Fibroblast of lung (primary cell): Measurements from ENCODE around the gene VWF.

Source experiments
- EZH2 ChIP-seq: IDR thresholded peaks from 2 replicates; pipeline ENCODE4 v1.5.1; 2012; ENCODE audit warnings: low read length, control low read depth, mild to moderate bottlenecking; ENCODE audit errors: missing control alignments
- TF ChIP-seq, protein P1 (sequence below), 2 donors: IDR thresholded peaks in 1 of 2; conservative IDR thresholded peaks in 1 of 2; 1 replicate in 1 of 2; 2 replicates in 1 of 2; pipeline ENCODE4 v1.5.1; 2011 to 2012; ENCODE audit warnings: low read length in 2 of 2, control low read depth in 1 of 2, inconsistent platforms in 1 of 2, low read depth in 1 of 2, mild to moderate bottlenecking in 1 of 2

DNA sequence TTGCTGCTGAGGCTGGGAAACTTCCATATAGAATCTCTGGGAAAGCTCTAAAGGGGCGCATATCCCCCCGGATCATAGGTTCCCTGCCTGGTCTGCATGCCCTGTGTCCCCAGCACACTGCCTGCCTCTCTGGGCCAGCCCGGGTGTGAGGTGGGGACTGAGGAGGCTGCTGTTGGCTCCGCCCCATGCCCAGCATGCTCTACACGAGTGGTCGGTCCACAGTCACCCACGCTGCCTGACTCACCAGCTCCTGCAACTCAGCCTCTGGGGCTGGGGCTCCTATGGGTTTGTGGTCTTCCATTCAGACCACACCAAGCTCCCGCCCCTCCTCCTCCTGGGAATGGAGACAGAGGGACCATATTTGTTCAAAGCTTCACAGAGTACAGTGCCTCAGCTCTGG is 90.9 kb downstream of the VWF start:
- TF ChIP-seq, protein P1, sequence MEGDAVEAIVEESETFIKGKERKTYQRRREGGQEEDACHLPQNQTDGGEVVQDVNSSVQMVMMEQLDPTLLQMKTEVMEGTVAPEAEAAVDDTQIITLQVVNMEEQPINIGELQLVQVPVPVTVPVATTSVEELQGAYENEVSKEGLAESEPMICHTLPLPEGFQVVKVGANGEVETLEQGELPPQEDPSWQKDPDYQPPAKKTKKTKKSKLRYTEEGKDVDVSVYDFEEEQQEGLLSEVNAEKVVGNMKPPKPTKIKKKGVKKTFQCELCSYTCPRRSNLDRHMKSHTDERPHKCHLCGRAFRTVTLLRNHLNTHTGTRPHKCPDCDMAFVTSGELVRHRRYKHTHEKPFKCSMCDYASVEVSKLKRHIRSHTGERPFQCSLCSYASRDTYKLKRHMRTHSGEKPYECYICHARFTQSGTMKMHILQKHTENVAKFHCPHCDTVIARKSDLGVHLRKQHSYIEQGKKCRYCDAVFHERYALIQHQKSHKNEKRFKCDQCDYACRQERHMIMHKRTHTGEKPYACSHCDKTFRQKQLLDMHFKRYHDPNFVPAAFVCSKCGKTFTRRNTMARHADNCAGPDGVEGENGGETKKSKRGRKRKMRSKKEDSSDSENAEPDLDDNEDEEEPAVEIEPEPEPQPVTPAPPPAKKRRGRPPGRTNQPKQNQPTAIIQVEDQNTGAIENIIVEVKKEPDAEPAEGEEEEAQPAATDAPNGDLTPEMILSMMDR (conservative IDR thresholded peaks at IDR 0.05 in 1 of 2, IDR thresholded peaks at IDR 0.05 in 1 of 2; ENCODE audit: low read depth in 1 of 2, low read length in 2 of 2): no peak
- TF ChIP-seq EZH2: no peak
